H1 (cell line): Measurements from ENCODE around the gene BHLHE23. TPM values are rescaled to one million over a fixed set of nuclear protein-coding genes. Genes with fewer than 3 reads are reported as not detected.

Experiments
- CTCF ChIA-PET: fragments of 300-600 bp; sonication (Branson Sonifier 250); formaldehyde crosslinking; loops from one replicate; lab custom pipeline; 2021; ENCODE audit not compliant: partially characterized antibody; lab: Charles Lee
- POLR2A ChIA-PET: fragments of 300-600 bp; sonication (Branson Sonifier 250); formaldehyde crosslinking; loops from one replicate; lab custom pipeline; 2021; ENCODE audit warnings: inconsistent platforms; ENCODE audit not compliant: partially characterized antibody; lab: Charles Lee
- DNase-seq, 2 experiments: peaks; one replicate each; pipeline versions ENCODE4 v3.0.0 to v3.0.0-alpha.2; 2010 to 2022; ENCODE audit warnings: low spot score in 2 of 2, low read depth in 1 of 2, mixed read lengths in 1 of 2
- FAIRE-seq: peaks from 2 replicates; lab custom pipeline; 2011; peaks lifted over from hg19 to GRCh38; lab: Jason Lieb, UNC
- H2AFZ ChIP-seq: 2 replicates; pipeline ENCODE4 v1.8.1; 2012; ENCODE audit warnings: low read length, inconsistent platforms
- H2AK5ac ChIP-seq: 2 replicates; pipeline ENCODE4 v1.6.1; 2013; ENCODE audit warnings: low read depth, low read length
- H2BK120ac ChIP-seq: replicated peaks from 2 replicates; pipeline ENCODE3; 2013; ENCODE audit warnings: low read depth, low read length, inconsistent platforms
- H2BK12ac ChIP-seq: 2 replicates; pipeline ENCODE4 v1.6.1; 2013; ENCODE audit warnings: low read depth, low read length
- H2BK15ac ChIP-seq: 2 replicates; pipeline ENCODE4 v1.6.1; 2013; ENCODE audit warnings: low read length
- H2BK20ac ChIP-seq: 2 replicates; pipeline ENCODE4 v1.6.1; 2013; ENCODE audit warnings: low read length
- H2BK5ac ChIP-seq: 2 replicates; pipeline ENCODE4 v1.6.1; 2013; ENCODE audit warnings: low read depth, low read length
- H3K14ac ChIP-seq: 2 replicates; pipeline ENCODE4 v1.6.1; 2013; ENCODE audit warnings: inconsistent platforms; ENCODE audit not compliant: insufficient read length
- H3K18ac ChIP-seq: 2 replicates; pipeline ENCODE4 v1.6.1; 2013; ENCODE audit warnings: low read length; ENCODE audit errors: extremely low read depth
- H3K23ac ChIP-seq: 2 replicates; pipeline ENCODE4 v1.6.1; 2013; ENCODE audit warnings: inconsistent platforms; ENCODE audit not compliant: insufficient read length
- H3K23me2 ChIP-seq: 2 replicates; pipeline ENCODE4 v1.6.1; 2013; ENCODE audit warnings: low read depth, low read length
- H3K27ac ChIP-seq: 2 replicates; pipeline ENCODE4 v1.6.1; 2011; ENCODE audit warnings: low read depth, low read length, inconsistent platforms
- H3K27me3 ChIP-seq, 4 experiments: replicated peaks in 1 of 4; 1 replicate in 1 of 4; 2 replicates in 3 of 4; pipeline versions ENCODE4 v1.6.1 to v1.8.1; 2011 to 2013; ENCODE audit warnings: low read length in 3 of 4, mild to moderate bottlenecking in 3 of 4, inconsistent platforms in 2 of 4, mixed read lengths in 2 of 4, moderate library complexity in 1 of 4; ENCODE audit not compliant: control insufficient read depth in 3 of 4, insufficient read depth in 3 of 4; ENCODE audit errors: extremely low read depth in 1 of 4
- H3K36me3 ChIP-seq, 4 experiments: 2 replicates each; pipeline versions ENCODE4 v1.6.1 to v1.8.1; 2011 to 2013; ENCODE audit warnings: mild to moderate bottlenecking in 4 of 4, low read length in 3 of 4, moderate library complexity in 2 of 4, control low read depth in 1 of 4, inconsistent platforms in 1 of 4; ENCODE audit not compliant: insufficient read depth in 4 of 4, control insufficient read depth in 2 of 4
- H3K4ac ChIP-seq: replicated peaks from 2 replicates; pipeline ENCODE3; 2013; ENCODE audit warnings: low read length, low read depth, mixed read lengths, inconsistent platforms; ENCODE audit not compliant: insufficient read length
- H3K4me1 ChIP-seq, 4 experiments: replicated peaks in 1 of 4; 1 replicate in 1 of 4; 2 replicates in 3 of 4; pipeline versions ENCODE4 v1.6.1 to v1.8.1; 2011 to 2013; ENCODE audit warnings: low read length in 3 of 4, inconsistent platforms in 2 of 4, mixed read lengths in 1 of 4; ENCODE audit not compliant: insufficient read depth in 4 of 4, control insufficient read depth in 3 of 4
- H3K4me2 ChIP-seq, 2 experiments: 2 replicates each; pipeline versions ENCODE4 v1.6.1 to v1.8.1; 2011 to 2013; ENCODE audit warnings: low read depth in 2 of 2, low read length in 2 of 2, control low read depth in 1 of 2, inconsistent platforms in 1 of 2, mild to moderate bottlenecking in 1 of 2; ENCODE audit not compliant: insufficient read depth in 1 of 2
- H3K4me3 ChIP-seq, 4 experiments: fragments of 200-600, 300-600 bp in 1 of 4; sonication (generic), shearing (Covaris generic), sonication (Bioruptor Twin) in 1 of 4; 2 replicates each; pipeline versions ENCODE4 v1.5.1 to v1.8.1; 2011 to 2016; ENCODE audit warnings: low read length in 4 of 4, low read depth in 3 of 4, control low read depth in 2 of 4, inconsistent platforms in 2 of 4, mild to moderate bottlenecking in 2 of 4, mixed read lengths in 1 of 4, moderate library complexity in 1 of 4; ENCODE audit not compliant: insufficient read depth in 2 of 4; ENCODE audit errors: extremely low read depth in 1 of 4
- H3K56ac ChIP-seq: replicated peaks from 2 replicates; pipeline ENCODE3; 2013; ENCODE audit warnings: low read depth, mild to moderate bottlenecking, mixed read lengths, low read length, inconsistent platforms; ENCODE audit not compliant: insufficient read length
- H3K79me1 ChIP-seq: 2 replicates; pipeline ENCODE4 v1.6.1; 2013; ENCODE audit warnings: low read depth, low read length, control low read depth
- H3K79me2 ChIP-seq, 2 experiments: 2 replicates each; pipeline versions ENCODE4 v1.6.1 to v1.8.1; 2012 to 2013; ENCODE audit warnings: low read length in 2 of 2, mild to moderate bottlenecking in 2 of 2, inconsistent platforms in 1 of 2; ENCODE audit not compliant: insufficient read depth in 2 of 2, control insufficient read depth in 1 of 2
- H3K9ac ChIP-seq, 4 experiments: replicated peaks in 1 of 4; 1 replicate in 1 of 4; 2 replicates in 3 of 4; pipeline versions ENCODE4 v1.6.1 to v1.8.1; 2011 to 2013; ENCODE audit warnings: low read depth in 3 of 4, low read length in 3 of 4, control low read depth in 2 of 4, mild to moderate bottlenecking in 2 of 4, moderate library complexity in 2 of 4, inconsistent platforms in 1 of 4; ENCODE audit errors: extremely low read depth in 1 of 4
- H3K9me3 ChIP-seq, 2 experiments: 2 replicates each; pipeline versions ENCODE4 v1.6.1 to v1.8.1; 2012 to 2013; ENCODE audit warnings: mild to moderate bottlenecking in 2 of 2, moderate library complexity in 2 of 2, control low read depth in 1 of 2, inconsistent platforms in 1 of 2, low read depth in 1 of 2, low read length in 1 of 2, mixed read lengths in 1 of 2; ENCODE audit not compliant: insufficient read depth in 2 of 2
- H4K20me1 ChIP-seq, 2 experiments: replicated peaks in 1 of 2; 2 replicates each; pipeline versions ENCODE3 to v1.8.1; 2011 to 2013; ENCODE audit warnings: inconsistent platforms in 2 of 2, low read length in 2 of 2, mild to moderate bottlenecking in 1 of 2; ENCODE audit not compliant: insufficient read depth in 2 of 2, control insufficient read depth in 1 of 2
- H4K5ac ChIP-seq: 2 replicates; pipeline ENCODE4 v1.6.1; 2013; ENCODE audit warnings: low read length, low read depth, mixed read lengths, inconsistent platforms; ENCODE audit not compliant: insufficient read length
- H4K8ac ChIP-seq: 2 replicates; pipeline ENCODE4 v1.8.0; 2013; ENCODE audit warnings: mild to moderate bottlenecking, moderate library complexity, low read length, inconsistent platforms; ENCODE audit not compliant: insufficient read depth; ENCODE audit errors: extremely low read depth
- H4K91ac ChIP-seq: replicated peaks from 2 replicates; pipeline ENCODE3; 2013; ENCODE audit warnings: low read length, mixed read lengths, inconsistent platforms; ENCODE audit not compliant: insufficient read length
- GTF2F1 ChIP-seq: IDR thresholded peaks from 2 replicates; pipeline ENCODE4 v1.6.1; 2012; ENCODE audit warnings: low read depth, low read length, improper control_type of control experiment, borderline replicate concordance
- WGBS, 2 experiments: shearing (Covaris generic) in 1 of 2; methylation state at CpG; one replicate each; pipeline versions ENCODE4 v1.1.6 to v1.1.7; 2013 to 2015; ENCODE audit warnings: low lambda C conversion rate in 2 of 2, mixed read lengths in 2 of 2, inconsistent platforms in 1 of 2, low coverage in 1 of 2, missing lambda C conversion rate in 1 of 2; ENCODE audit not compliant: insufficient replicate concordance in 2 of 2, insufficient coverage in 1 of 2, insufficient read length in 1 of 2; ENCODE audit errors: extremely low coverage in 1 of 2, missing lambda C conversion rate in 1 of 2; 5-methylcytosine and 5-hydroxymethylcytosine counted together
- polyA plus RNA-seq, 7 experiments: library from polyadenylated mRNA; depleted of rRNA in 3 of 7; stranded (reverse) in 5 of 7; unstranded in 2 of 7; fragments of >200 nt in 5 of 7; fragments of 200-250 nt in 2 of 7; gene quantifications; 1 replicate in 5 of 7; 2 replicates in 1 of 7; 4 replicates in 1 of 7; pipeline versions ENCODE4 v1.2.1 to v1.2.3, GENCODE V29; 2011 to 2013; ENCODE audit warnings: missing spikeins in 2 of 7, mixed read lengths in 2 of 7
- total RNA-seq: library from RNA; stranded (reverse); fragmentation: NEBNext Ultra II Directional; extraction: Animal tissue kit (Norgen Biotek cat#: 25700); gene quantifications from 2 replicates; pipeline ENCODE4 v1.2.1, GENCODE V29; 2021
- TF ChIP-seq, protein P1 (sequence below): IDR thresholded peaks from 2 replicates; pipeline ENCODE4 v1.6.1; 2012; ENCODE audit warnings: inconsistent platforms
- TF ChIP-seq, protein P2 (sequence below): IDR thresholded peaks from 2 replicates; pipeline ENCODE4 v1.6.1; 2012; ENCODE audit warnings: inconsistent platforms

BHLHE23 gene
- total and polyA plus RNA-seq, 2 of the 8 experiments (the other 6 are each of a cell fraction or from before 2014, with no cell fraction given), result 0.47 TPM; not detected in 1

- Histone ChIP-seq H3K18ac (no peak overlapping the region), H3K9ac (no peak overlapping the region), H2BK120ac (no peak overlapping the region), H2BK5ac (peak overlapping the region; percentile 13; the same call in 1 of the 2 replicates), H3K27me3 (peaks cover under 1 to 12% (median 9%) of the 10 kb centered on the region in 4 experiments; a peak in 6 of 7 replicates), H4K5ac (no peak overlapping the region), H3K79me2 (no peaks in the 10 kb centered on the region), H3K79me1 (no peaks in the 10 kb centered on the region), H4K8ac (no peak overlapping the region), H3K23ac (no peak overlapping the region), H3K4me3 (no peak overlapping the region), H3K4ac (no peak overlapping the region), H3K9me3 (no peaks in the 10 kb centered on the region), H3K36me3 (no peaks in the 10 kb centered on the region), H2BK20ac (no peak overlapping the region), H3K27ac (no peak overlapping the region), H2AK5ac (0 out of 2 replicates have a peak overlapping the region, but pooled peaks have one; percentile 11), H4K20me1 (peaks cover 0 to 5% of the 10 kb centered on the region in 2 experiments), H2BK12ac (no peak overlapping the region; the same call in 1 of the 2 replicates), H3K56ac (no peak overlapping the region), H3K4me1 (peaks cover 0 to 14% (median 8%) of the 10 kb centered on the region in 4 experiments; a peak in 5 of 7 replicates), H3K23me2 (no peaks in the 10 kb centered on the region), H2BK15ac (no peak overlapping the region), H3K4me2 (no peak overlapping the region), H3K14ac (no peak overlapping the region), H4K91ac (no peak overlapping the region), H2AFZ (no peak overlapping the region)
- FAIRE-seq (no peak), DNase-seq (no peak)
- POLR2A ChIA-PET, result no interaction called here
- no peak for TF ChIP-seq GTF2F1
- TF ChIP-seq, protein P1, sequence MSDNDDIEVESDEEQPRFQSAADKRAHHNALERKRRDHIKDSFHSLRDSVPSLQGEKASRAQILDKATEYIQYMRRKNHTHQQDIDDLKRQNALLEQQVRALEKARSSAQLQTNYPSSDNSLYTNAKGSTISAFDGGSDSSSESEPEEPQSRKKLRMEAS, result peak; percentile 39; the same call in 1 of the 2 replicates
- TF ChIP-seq, protein P2, sequence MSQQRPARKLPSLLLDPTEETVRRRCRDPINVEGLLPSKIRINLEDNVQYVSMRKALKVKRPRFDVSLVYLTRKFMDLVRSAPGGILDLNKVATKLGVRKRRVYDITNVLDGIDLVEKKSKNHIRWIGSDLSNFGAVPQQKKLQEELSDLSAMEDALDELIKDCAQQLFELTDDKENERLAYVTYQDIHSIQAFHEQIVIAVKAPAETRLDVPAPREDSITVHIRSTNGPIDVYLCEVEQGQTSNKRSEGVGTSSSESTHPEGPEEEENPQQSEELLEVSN, result 0 out of 2 replicates have a peak, but pooled peaks have one; percentile 36
- 53% methylated on average over 10 of the region's 20 CpGs; no CpG with 5 or more reads in 1 of the 2 experiments for WGBS, 2 experiments
- CTCF ChIA-PET, result interaction anchor here (1.4 to 4.0 kb wide), 3 partner anchors 12 to 27 kb away, joined by 3 to 22 read pairs (median 10); no protein-coding TSS in a partner anchor
Measured at GRCh38 chr20:62997417-62998035, 9.2 kb downstream of the BHLHE23 start.
